ENCODE results near the gene TPM4.
A peak's percentile ranks its signal among the peaks of the same experiment; 100 is the strongest.

TPM4 gene

DNA sequence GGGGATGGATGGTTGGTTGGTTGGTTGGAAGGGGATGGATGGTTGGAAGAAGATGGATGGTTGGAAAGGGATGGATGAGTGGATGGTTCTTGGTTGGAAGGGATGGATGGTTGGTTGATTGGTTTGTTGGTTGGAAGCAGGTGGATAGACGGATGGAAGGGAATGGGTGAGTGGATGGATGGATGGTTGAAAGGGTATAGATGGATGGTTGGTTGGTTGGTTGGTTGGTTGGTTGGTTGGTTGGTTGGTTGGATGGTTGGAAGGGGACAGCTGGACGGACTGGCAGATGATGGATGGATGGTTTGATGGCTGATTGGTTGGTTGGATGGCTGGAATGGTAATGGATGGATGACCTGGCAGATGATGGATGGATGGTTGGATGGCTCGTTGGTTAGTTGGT, 55.4 kb downstream of the TPM4 start:
- DNase-seq (ENCODE audit: low read depth) = no peak

DNA sequence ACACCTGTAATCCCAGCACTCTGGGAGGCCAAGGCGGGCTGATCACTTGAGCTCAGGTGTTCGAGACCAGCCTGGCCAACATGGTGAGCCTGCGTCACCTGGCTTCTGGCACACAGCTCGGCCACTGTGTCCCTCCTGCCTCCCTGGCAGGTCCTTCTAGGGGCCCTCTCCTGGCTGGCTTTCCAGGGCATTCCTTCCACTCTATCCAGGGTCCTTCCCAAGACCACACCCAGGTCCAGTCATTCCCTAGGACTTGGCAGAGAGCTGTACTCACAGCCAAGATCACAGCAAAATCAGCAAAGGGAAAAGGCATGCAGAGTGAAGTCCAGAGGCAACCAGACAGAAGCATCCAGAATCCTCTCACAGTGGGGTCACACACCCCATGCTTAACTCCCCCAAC, 57.5 kb downstream of the TPM4 start:
- DNase-seq (ENCODE audit: low read depth) = no peak

DNA sequence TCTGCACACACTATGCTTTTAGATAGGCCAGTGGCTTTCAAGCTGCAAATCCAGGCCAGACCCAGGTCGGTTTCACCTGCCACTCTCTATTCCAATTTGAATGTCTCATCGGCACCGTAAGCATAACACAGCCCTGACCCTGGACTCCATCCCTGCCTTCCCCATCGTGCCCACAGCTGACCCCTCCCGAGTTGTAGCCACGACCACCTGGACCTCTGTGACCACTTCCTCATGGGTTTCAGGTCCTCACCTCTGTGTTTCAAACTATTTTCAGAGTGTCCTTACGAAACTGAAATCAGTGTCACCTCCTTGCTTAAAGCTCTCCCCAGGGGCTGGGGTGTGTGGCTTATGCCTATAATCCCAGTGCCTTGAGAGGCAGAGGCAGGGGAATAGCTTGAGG, 58.2 kb downstream of the TPM4 start:
- DNase-seq (ENCODE audit: low read depth) = no peak

DNA sequence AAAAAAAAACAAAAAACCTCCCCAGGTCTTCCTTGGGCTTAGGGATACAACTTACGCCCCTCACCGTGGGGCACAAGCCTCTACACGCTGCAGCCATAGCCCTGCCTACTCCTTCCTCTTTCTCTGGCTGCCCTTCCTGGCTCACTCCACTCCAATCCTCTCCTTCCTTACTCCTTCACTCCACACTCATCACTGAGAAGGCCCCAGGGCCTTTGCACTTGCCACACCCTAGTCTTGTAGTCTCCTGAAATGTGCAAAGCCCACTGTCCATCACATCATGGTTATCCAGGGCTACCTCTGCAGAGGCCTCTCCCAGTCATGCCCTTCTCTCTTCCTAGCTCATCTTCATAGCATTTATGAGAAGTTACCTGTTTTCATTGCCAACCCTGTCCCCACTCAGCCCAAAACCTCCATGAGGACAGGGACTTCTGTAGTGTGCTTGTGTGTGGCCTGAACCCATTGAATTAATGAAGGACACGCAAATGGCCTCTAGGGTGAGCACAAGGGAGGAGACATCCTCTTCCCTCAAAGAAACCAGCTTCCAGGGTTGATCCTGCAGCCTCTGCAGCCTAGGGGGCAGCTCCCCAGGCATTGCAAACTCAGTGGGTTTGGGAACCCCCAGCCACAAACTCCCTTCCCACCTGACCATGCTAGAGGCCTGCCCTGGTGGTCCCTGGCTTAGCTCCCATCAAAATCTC, 59.3 kb downstream of the TPM4 start:
- DNase-seq (ENCODE audit: low read depth) = no peak

DNA sequence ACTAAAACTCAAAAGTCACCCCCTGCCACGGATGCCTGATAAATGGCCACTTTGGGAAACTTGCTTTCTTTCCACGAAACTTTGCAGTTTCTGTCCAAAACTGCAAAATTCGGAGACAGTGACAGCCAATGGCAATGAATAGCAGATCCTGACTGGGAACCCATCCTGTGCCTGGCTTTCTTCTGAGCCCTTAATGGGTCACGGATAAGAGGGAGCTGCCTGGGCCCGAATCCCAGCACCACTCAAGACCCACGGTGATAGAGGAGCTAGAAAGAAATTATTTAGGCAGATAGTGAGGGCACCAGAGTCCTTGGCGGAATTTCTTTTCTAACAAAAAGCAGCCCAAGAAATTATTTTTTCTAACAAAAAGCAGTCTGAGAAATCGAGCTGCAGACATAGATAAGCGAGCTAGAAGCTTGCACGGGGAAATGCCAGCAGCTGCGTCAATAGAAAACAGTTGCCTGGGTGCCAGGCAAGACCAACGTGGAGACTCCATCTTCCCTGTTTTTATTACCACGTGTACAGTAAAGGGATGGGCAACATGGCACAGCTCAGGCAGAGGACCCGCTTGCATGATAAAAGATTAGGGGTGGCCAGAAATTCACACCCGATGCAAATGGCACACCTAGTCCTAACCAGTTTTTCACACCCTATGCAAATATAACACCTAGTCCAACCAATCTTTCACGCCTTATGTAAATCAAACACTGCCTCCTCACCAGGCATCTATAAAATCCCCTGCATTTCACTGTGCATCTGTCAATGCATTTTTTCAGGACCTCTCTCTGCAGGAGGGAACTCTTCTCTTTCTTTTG, 60.1 kb downstream of the TPM4 start:
- DNase-seq (ENCODE audit: low read depth) = no peak

DNA sequence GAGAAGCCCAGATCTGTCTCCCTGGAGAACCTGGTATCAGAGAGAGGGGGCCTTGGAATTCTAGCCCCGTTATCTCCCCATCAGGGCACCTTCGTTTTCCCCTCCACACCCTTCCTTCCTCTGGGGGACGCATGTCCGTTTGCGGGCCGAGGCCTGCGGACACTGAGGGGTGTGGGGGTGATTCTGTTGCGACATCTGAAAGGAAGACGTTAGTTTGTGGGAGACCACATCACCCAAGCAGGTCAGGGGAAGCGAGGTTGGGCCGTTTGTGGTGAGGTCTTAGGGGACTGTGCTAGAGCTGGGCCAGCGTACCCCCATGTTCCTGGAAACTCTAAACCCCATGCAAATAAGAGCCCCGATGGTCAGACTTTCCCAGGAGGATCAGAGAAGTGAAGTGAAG, 63.5 kb downstream of the TPM4 start:
- DNase-seq (ENCODE audit: low read depth) = no peak

DNA sequence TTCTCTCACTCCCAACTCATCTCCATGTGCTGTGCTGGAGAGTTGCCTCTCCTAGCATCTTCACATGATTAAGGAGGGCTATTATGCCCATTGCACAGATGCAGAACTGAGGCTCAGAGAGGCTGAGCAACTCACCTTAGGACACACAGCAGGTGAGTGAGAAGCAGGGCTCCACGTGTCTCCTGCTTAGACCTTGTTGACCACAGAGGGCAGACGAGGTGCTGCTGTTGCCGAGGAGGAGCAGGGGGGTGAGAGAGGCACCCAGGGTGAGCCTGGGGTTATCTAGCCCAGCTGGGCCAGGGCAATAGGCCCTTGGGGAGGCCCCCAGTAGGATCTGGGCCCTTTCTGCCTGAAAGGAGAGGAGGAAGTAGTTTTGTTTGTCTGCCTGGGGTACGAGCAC, 64.7 kb downstream of the TPM4 start:
- no peak for DNase-seq (ENCODE audit: low read depth)

DNA sequence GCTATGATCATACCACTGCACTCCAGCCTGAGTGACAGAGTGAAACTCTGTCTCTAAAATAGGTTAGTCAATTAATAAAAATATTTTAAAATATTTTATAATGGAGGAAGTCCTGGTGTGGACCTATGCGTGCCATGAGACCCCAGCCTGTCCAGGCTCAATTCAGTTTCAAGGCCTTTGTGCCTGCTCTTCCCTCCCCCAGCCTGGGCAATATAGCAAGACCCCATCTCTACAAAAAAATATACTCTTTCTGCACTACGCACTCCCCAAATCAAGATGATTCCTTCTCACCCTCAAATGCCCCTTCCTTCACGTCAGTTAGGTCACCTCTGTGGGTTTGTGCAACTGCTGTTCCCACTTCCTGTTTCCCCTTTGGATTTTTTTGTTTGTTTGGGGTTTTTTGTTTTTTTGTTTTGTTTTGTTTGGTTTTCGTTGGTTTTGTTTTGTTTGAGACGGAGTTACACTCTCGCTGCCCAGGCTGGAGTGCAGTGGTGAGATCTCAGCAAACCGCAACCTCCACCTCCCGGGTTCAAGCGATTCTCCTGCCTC, 65.8 kb downstream of the TPM4 start:
- no peak for DNase-seq (ENCODE audit: low read depth)

DNA sequence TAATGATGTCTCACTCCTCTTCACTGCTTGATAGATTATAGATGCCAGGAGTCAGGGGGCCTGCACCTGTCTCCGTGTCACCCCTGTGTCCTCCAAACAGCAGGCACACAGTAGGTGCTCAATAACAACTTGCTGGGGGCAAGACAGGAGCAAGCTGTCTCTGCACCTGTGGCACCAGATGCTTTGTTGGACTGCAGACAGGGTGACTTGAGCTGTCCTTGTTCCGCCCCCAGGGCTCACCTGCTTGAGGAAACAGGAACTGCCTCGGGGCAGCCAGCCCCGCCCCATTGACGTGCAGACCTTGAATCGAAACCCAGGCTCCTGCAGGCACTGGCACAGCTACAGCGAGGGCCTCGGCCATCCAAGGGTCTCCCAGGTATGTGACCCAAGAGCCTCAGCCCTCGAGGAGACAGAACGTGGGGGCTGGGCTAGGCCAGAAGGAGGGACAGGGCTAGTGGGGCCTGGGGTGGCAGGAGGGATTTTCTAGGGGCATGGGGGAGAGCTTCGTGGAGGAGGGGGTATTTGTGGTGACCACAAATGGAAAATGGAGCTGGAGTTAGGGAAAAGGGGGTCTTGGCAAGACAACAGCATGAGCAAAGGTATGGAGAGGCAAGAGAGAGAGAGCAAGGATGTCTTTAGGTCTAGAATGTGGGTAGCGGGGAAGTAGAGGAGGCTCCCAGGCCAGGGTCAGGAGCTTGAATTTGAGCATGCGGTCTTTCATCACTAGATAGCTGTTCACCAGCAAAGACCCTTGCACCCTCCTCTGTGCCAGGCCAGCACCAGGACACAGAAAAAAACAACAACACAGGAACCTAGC, 67.3 kb downstream of the TPM4 start, which contains the start of gene HSH2D:
Gene HSH2D, plus strand, starts transcription at position 287 of the 817 bp plus-strand sequence. CDS start 5,066 bp downstream, outside the sequence.
- DNase-seq (ENCODE audit: low read depth) = peak; percentile 26

DNA sequence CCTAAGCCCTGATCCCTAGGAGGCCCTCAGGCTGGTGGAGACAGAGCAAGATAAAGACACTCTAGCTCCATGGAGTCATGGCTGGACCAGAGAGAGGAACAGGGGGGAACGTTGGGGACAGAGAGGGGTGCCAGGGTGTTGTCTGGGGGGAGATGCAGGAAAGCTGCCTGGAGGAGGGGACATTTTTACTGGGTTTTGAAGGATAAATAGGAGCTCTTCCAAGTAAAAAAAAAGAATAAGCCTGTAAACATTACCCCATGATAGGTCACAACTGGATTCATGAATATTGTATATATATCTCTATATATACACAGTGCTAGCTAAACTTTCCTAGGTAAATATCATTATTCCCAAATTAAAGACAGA, 67.9 kb downstream of the TPM4 start:
- no peak for DNase-seq (ENCODE audit: low read depth)

DNA sequence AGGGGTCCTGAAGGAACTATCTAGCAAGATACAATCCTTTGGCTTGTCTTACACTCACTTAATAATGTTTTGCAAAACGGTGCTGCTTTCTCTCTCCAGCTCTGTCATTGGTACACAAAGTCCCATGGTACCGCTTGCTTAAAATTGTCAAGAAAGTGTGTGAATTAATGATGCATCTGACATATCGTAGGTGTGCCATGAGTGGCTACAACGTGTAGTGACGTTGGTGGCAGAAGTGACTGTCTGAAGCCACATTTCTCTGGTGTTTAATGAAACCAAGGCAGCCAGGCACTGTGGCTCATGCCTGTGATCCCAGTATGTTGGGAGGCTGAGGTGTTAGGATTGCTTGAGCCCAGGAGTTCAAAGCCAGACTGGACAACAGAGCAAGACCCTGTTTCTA, 69.8 kb downstream of the TPM4 start:
- DNase-seq (ENCODE audit: low read depth) = no peak

DNA sequence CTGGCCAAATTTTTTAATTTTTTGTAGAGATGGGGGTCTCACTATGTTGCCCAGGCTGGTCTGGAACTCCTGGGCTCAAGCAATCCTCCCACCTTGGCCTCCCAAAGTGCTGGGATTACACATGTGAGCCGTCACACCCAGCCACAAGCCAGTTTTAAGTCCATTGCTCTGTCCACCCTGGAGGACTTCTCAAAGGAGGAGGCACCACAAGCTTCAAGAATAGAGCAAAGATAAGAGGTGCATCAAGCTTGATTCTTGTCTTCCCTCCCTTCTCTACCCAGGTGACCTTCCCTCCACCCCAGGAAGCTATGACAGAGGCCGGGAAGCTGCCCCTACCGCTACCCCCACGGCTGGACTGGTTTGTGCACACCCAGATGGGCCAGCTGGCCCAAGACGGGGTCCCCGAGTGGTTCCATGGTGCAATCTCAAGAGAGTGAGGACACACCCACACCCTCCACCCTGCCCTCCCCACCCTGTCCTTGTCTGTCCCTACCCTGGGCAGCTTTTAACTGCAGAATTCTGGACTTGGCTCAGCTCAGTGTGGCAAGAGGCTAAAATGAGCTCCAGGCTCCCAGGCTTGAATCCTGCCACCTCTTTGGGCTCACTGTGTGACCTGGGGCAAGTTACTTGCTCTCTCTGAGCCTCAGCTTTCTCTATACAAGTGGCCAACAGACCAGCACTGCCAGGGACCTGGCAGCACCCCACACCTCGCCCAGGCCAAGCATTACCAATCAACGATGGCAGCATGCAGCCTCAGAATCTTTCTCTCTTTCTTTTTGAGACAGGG, 72.3 kb downstream of the TPM4 start:
- no peak for DNase-seq (ENCODE audit: low read depth)
